Smooth muscle cell (in vitro differentiated cells): Measurements from ENCODE around the gene ZSWIM8. TPM values are rescaled to one million over a fixed set of nuclear protein-coding genes. Genes with fewer than 3 reads are reported as not detected.
A peak's percentile ranks its signal among the peaks of the same experiment; 100 is the strongest.
"Not testable (repeated sequence)": the region's sequence is repeated elsewhere in the genome, so short reads cannot be mapped to it uniquely, and the experiment has no call there.

Experiments used
- DNase-seq: peaks from one replicate; lab custom pipeline; 2025; ENCODE audit not compliant: unreplicated experiment; lab: John Stamatoyannopoulos, UW
- H2AFZ ChIP-seq: fragments of 200-600 bp; sonication (generic); 2 replicates; pipeline ENCODE4 v1.6.0; 2016; ENCODE audit warnings: antibody characterized with exemption, low read depth, mild to moderate bottlenecking
- H3F3A ChIP-seq: fragments of 200-600 bp; sonication (generic); 2 replicates; pipeline ENCODE4 v1.6.0; 2017; ENCODE audit warnings: antibody characterized with exemption, low read depth
- H3K27ac ChIP-seq: fragments of 200-600 bp; sonication (generic); 2 replicates; pipeline ENCODE4 v1.5.1; 2016; ENCODE audit warnings: low read depth, mild to moderate bottlenecking
- H3K27me3 ChIP-seq: fragments of 200-600 bp; sonication (generic); 2 replicates; pipeline ENCODE4 v1.6.1; 2016; ENCODE audit warnings: low read depth, mild to moderate bottlenecking
- H3K36me3 ChIP-seq: fragments of 200-600 bp; sonication (generic); 2 replicates; pipeline ENCODE4 v1.5.1; 2016; ENCODE audit warnings: low read depth
- H3K4me1 ChIP-seq: fragments of 200-600 bp; sonication (generic); 2 replicates; pipeline ENCODE4 v1.5.1; 2016; ENCODE audit warnings: low read depth
- H3K4me2 ChIP-seq: fragments of 200-600 bp; sonication (generic); 2 replicates; pipeline ENCODE4 v1.6.0; 2016; ENCODE audit warnings: mild to moderate bottlenecking
- H3K4me3 ChIP-seq: fragments of 200-600 bp; sonication (generic); 2 replicates; pipeline ENCODE4 v1.5.1; 2016; ENCODE audit warnings: mild to moderate bottlenecking
- H3K79me2 ChIP-seq: fragments of 200-600 bp; sonication (generic); 2 replicates; pipeline ENCODE4 v1.6.0; 2016; ENCODE audit warnings: low read depth, mild to moderate bottlenecking
- H3K9ac ChIP-seq: fragments of 200-600 bp; sonication (generic); 2 replicates; pipeline ENCODE4 v1.6.0; 2016; ENCODE audit warnings: low read depth
- H3K9me3 ChIP-seq: fragments of 200-600 bp; sonication (generic); replicated peaks from 2 replicates; pipeline ENCODE4 v1.5.1; 2016; ENCODE audit warnings: low read depth
- H4K20me1 ChIP-seq: fragments of 200-600 bp; sonication (generic); 2 replicates; pipeline ENCODE4 v1.6.0; 2016; ENCODE audit warnings: low read depth
- WGBS: methylation state at CpG from one replicate; pipeline ENCODE4 v1.1.7; 2016; ENCODE audit warnings: low lambda C conversion rate; 5-methylcytosine and 5-hydroxymethylcytosine counted together
- polyA plus RNA-seq: library from polyadenylated mRNA; unstranded; fragments of >200 nt; fragmentation: Nextera tagmentation; extraction: Ambion mirVana; gene quantifications from 2 replicates; pipeline ENCODE4 v1.2.1, GENCODE V29; 2016
- total RNA-seq: library from RNA; depleted of rRNA; stranded (reverse); fragments of >200 nt; gene quantifications from 2 replicates; pipeline ENCODE4 v1.2.3, GENCODE V29; 2014
- TF ChIP-seq, protein P1 (sequence below): fragments of 200-600 bp; sonication (generic); IDR thresholded peaks from 2 replicates; pipeline ENCODE4 v1.5.1; 2017; ENCODE audit warnings: borderline replicate concordance, mild to moderate bottlenecking, antibody characterized with exemption; ENCODE audit not compliant: insufficient read depth, poor library complexity, severe bottlenecking

The ZSWIM8 gene
- total and polyA plus RNA-seq, 2 experiments from 2014 or later: 48.3 to 83.9 TPM

DNA sequence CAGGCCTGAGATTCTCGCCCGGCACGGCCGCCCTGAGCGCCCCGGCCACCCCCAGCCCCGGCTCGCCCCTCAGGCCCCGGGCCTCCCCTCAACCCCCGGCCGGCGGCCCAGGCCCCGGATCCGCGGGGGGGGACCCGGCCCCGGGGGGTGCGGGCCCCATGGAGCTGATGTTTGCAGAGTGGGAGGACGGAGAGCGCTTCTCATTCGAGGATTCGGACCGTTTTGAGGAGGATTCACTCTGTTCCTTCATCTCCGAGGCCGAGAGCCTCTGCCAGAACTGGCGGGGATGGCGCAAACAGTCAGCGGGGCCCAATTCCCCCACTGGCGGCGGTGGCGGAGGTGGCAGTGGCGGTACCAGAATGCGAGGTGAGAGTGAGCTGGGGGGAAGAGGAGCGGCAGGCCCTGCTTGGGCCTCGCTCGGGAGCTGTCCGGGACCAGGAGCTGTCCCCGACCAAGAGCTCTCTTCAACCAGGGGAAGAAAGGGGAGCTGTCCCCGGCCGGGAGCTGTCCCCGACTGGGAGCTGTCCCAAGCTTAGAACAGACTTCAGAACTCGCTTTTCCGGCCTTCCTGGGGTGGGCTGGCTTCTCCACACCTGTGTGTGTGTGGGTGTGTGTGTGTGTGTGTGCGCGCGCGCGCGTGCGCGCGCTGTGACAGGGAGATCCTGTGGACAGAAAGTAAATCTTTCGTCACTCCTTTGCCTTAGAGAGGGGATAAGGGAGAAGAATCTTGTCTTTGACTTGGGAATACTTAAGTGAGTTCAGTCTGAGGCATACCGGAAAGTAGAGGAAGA lies 510 bp downstream of the ZSWIM8 start:
- Histone ChIP-seq H2AFZ (peak overlapping the region; percentile 73), H3K9ac (peak overlapping the region; percentile 79), H3K4me2 (peak overlapping the region; percentile 93), H3K27me3 (no peaks in the 10 kb centered on the region), H3K4me3 (peak overlapping the region; percentile 69), H3K36me3 (no peaks in the 10 kb centered on the region), H3K4me1 (peaks cover 16% of the 10 kb centered on the region), H4K20me1 (peaks cover 40% of the 10 kb centered on the region), H3K27ac (peak overlapping the region; percentile 53), H3F3A (peaks cover 16% of the 10 kb centered on the region), H3K9me3 (no peaks in the 10 kb centered on the region), H3K79me2 (peaks cover 67% of the 10 kb centered on the region)
- 3% methylated on average over 34 of the region's 54 CpGs for whole genome bisulfite sequencing
- TF ChIP-seq, protein P1, sequence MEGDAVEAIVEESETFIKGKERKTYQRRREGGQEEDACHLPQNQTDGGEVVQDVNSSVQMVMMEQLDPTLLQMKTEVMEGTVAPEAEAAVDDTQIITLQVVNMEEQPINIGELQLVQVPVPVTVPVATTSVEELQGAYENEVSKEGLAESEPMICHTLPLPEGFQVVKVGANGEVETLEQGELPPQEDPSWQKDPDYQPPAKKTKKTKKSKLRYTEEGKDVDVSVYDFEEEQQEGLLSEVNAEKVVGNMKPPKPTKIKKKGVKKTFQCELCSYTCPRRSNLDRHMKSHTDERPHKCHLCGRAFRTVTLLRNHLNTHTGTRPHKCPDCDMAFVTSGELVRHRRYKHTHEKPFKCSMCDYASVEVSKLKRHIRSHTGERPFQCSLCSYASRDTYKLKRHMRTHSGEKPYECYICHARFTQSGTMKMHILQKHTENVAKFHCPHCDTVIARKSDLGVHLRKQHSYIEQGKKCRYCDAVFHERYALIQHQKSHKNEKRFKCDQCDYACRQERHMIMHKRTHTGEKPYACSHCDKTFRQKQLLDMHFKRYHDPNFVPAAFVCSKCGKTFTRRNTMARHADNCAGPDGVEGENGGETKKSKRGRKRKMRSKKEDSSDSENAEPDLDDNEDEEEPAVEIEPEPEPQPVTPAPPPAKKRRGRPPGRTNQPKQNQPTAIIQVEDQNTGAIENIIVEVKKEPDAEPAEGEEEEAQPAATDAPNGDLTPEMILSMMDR: no peak
- peak; percentile 42 for DNase-seq

DNA sequence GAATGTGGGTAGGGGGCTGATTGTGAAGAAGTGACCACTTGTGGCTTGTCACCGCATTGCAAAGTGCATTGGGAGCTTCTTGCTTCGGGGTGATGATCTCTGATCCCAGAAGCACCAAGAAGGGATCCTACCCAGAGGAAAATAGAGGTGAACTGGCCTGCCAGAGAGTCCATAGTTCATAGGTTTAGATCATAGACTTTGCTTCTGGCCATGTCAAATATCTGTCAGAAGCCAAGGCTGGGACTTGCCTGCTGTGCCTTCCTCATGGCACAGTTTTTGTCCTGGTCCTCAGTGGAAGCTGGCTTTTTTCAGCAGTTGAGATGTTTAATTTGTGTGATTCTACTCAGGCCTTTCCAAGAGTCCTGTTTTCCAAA lies 1.1 kb downstream of the ZSWIM8 start:
- peaks cover 16% of the 10 kb centered on the region for H3F3A ChIP-seq
- peak overlapping the region; percentile 79 for H3K9ac ChIP-seq
- TF ChIP-seq, protein P1: no peak
- H3K27ac ChIP-seq: peak overlapping the region; percentile 53
- H3K4me2 ChIP-seq: peak overlapping the region; percentile 93
- H3K36me3 ChIP-seq: no peaks in the 10 kb centered on the region
- H3K4me3 ChIP-seq: peak overlapping the region; percentile 69
- H3K79me2 ChIP-seq: peaks cover 61% of the 10 kb centered on the region
- no peaks in the 10 kb centered on the region for H3K9me3 ChIP-seq
- no peaks in the 10 kb centered on the region for H3K27me3 ChIP-seq
- 29% methylated on average over 2 of the region's 2 CpGs for WGBS
- peaks cover 12% of the 10 kb centered on the region for H3K4me1 ChIP-seq
- H4K20me1 ChIP-seq: peaks cover 40% of the 10 kb centered on the region
- H2AFZ ChIP-seq: no peak overlapping the region
- DNase-seq: no peak

GRCh38 chr10:73787031-73787800 lies 1.8 kb downstream of the ZSWIM8 start:
- H3K4me1 ChIP-seq: peaks cover 12% of the 10 kb centered on the region
- H3F3A ChIP-seq: peaks cover 16% of the 10 kb centered on the region
- H3K9me3 ChIP-seq, H3K27ac ChIP-seq, DNase-seq, H2AFZ ChIP-seq, H3K27me3 ChIP-seq, H3K9ac ChIP-seq, H3K36me3 ChIP-seq: not testable (repeated sequence)
- peak overlapping the region; percentile 69 for H3K4me3 ChIP-seq
- H3K79me2 ChIP-seq: peaks cover 54% of the 10 kb centered on the region
- H4K20me1 ChIP-seq: peaks cover 40% of the 10 kb centered on the region
- WGBS: 98% methylated on average over 21 of the region's 21 CpGs
- peak overlapping the region; percentile 93 for H3K4me2 ChIP-seq

DNA sequence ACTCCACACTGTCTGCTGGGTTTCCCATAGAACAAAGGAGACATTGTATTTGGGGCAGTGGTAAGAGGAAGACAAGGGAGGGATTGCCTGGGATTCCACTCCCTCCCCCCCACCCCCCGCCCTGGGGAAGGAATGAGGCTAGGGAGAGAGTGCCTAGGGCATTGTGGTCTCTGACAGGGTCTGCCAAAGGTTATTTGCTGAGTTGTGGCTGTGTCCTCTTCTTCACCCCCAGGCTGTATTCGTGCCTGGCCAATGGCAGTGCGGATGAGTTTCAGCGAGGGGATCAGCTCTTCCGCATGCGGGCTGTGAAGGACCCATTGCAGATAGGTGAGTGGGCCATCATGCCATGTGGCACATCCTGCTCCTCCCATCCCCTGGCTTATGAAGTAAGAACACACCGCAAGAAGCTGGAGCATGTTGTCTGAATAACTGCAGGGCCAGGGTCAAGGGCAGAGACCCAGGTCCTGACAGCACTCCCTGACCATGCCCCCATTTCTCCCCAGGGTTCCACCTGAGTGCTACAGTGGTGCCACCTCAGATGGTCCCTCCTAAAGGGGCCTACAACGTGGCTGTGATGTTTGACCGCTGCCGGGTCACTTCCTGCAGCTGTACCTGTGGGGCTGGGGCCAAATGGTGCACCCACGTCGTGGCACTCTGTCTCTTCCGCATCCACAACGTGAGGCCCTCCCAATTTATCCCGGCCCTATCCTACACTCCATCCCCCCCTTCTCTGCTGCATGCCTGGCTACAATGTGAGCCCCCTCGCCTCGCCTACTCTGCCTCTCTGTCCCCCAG lies 3.7 kb downstream of the ZSWIM8 start:
- peaks cover 4% of the 10 kb centered on the region for H3K4me1 ChIP-seq
- peaks cover 35% of the 10 kb centered on the region for H3K79me2 ChIP-seq
- H3F3A ChIP-seq: peaks cover 2% of the 10 kb centered on the region
- H3K27ac ChIP-seq: no peak overlapping the region
- no peak overlapping the region for H3K9ac ChIP-seq
- no peaks in the 10 kb centered on the region for H3K27me3 ChIP-seq
- peaks cover 4% of the 10 kb centered on the region for H3K36me3 ChIP-seq
- H3K9me3 ChIP-seq: no peaks in the 10 kb centered on the region
- peaks cover 40% of the 10 kb centered on the region for H4K20me1 ChIP-seq
- no peak overlapping the region for H2AFZ ChIP-seq
- TF ChIP-seq, protein P1: no peak
- 95% methylated on average over 17 of the region's 17 CpGs for WGBS
- H3K4me2 ChIP-seq: no peak overlapping the region
- no peak for DNase-seq
- H3K4me3 ChIP-seq: no peak overlapping the region
